ENCODE measurements around the gene MINK1.

MINK1 gene

GRCh38 chr17:4881761-4882555 is 48.8 kb downstream of the MINK1 start:
- FAIRE-seq: no peak

- FAIRE-seq: no peak
These were observed 51.3 kb downstream of the MINK1 start for GRCh38 chr17:4884489-4884888.

GRCh38 chr17:4886830-4887229 is 53.7 kb downstream of the MINK1 start:
- FAIRE-seq: no peak

- no peak for FAIRE-seq
These were observed 54.4 kb downstream of the MINK1 start for GRCh38 chr17:4887581-4887980.

GRCh38 chr17:4891411-4892410 is 58.6 kb downstream of the MINK1 start:
- no peak for FAIRE-seq

- FAIRE-seq: no peak
These were observed 59.5 kb downstream of the MINK1 start for GRCh38 chr17:4892499-4893221.

GRCh38 chr17:4893272-4893671 is 60.1 kb downstream of the MINK1 start:
- no peak for FAIRE-seq

- no peak for FAIRE-seq
These were observed 60.8 kb downstream of the MINK1 start for GRCh38 chr17:4893721-4894560.

GRCh38 chr17:4895121-4895520 is 62.0 kb downstream of the MINK1 start:
- FAIRE-seq: no peak

GRCh38 chr17:4895657-4896331 is 62.7 kb downstream of the MINK1 start:
- FAIRE-seq: no peak

GRCh38 chr17:4896332-4897197 is 63.4 kb downstream of the MINK1 start:
- FAIRE-seq: no peak

GRCh38 chr17:4897198-4897687 is 64.1 kb downstream of the MINK1 start:
- FAIRE-seq: no peak

- no peak for FAIRE-seq
These were observed 64.6 kb downstream of the MINK1 start for GRCh38 chr17:4897785-4898184.

- no peak for FAIRE-seq
These were observed 65.2 kb downstream of the MINK1 start for GRCh38 chr17:4898351-4898750.

GRCh38 chr17:4898927-4899326 is 65.8 kb downstream of the MINK1 start:
- no peak for FAIRE-seq

GRCh38 chr17:4899341-4900230 is 66.4 kb downstream of the MINK1 start, which contains the start of gene C17orf107:
C17orf107 (plus strand) TSS chr17:4899536; CDS start chr17:4899763, 227 bp downstream.
- FAIRE-seq: no peak

GRCh38 chr17:4900231-4901107 is 67.3 kb downstream of the MINK1 start:
- no peak for FAIRE-seq

- FAIRE-seq: no peak
These were observed 68.0 kb downstream of the MINK1 start for GRCh38 chr17:4901108-4901647.
